ENCODE results near the gene ARPC5L. TPM values are rescaled to one million over a fixed set of nuclear protein-coding genes. Genes with fewer than 3 reads are reported as not detected.

Gene ARPC5L
- total and polyA plus RNA-seq, 7 experiments from 2014 or later, result 20.0 to 66.1 (median 36.3) TPM

GRCh38 chr9:124869466-124869985 lies 7.6 kb downstream of the ARPC5L start:
- no peaks in the 10 kb centered on the region for H3K9me3 ChIP-seq (ENCODE audit: control insufficient read depth in 2 of 3, low read length in 3 of 3)
- no peaks in the 10 kb centered on the region for H3K27me3 ChIP-seq (ENCODE audit: control insufficient read depth in 2 of 2, insufficient read depth in 2 of 2, low read length in 2 of 2)
- peaks cover 29 to 46% of the 10 kb centered on the region in 2 donors for H3K4me1 ChIP-seq (ENCODE audit: control insufficient read depth in 2 of 2, insufficient read depth in 2 of 2, low read length in 2 of 2)
- Mint-ChIP-seq H3K4me1 (peaks cover 20 to 54% (median 45%) of the 10 kb centered on the region in 7 donors), H3K36me3 (peaks cover 5 to 22% (median 13%) of the 10 kb centered on the region in 5 donors), H3K9me3 (peaks cover 0 to 4% (median 0%) of the 10 kb centered on the region in 11 donors), H3K4me3 (peak overlapping the region; percentile 87 to 96 (median 93)), H3K27ac (peak overlapping the region; percentile 83 to 97 (median 94)), H3K27me3 (no peaks in the 10 kb centered on the region)
- peak overlapping the region; percentile 87 for H3K27ac ChIP-seq (ENCODE audit: low read depth, low read length)
- peak overlapping the region; percentile 95 for H3K4me3 ChIP-seq (ENCODE audit: low read length)
- intact Hi-C loops (cut with micrococcal nuclease), result loop anchor here (1.0 to 10.0 kb wide), 10 partner anchors 8 to 1935 kb away; partner anchors contain the start of genes GOLGA1 (in 2 of the 2), HSPA5 (in 1 of the 2), NR6A1 (in 1 of the 2) and PPP6C (in 1 of the 2)
- ChIA-PET CTCF (interaction anchor here (0.5 to 1.2 kb wide), 2 partner anchors 14 to 16 kb away, joined by 3 read pairs; partner anchors contain the start of gene WDR38), POLR2A (interaction anchor here (0.9 to 2.4 kb wide), 6 partner anchors 8 to 392 kb away, joined by 3 to 12 read pairs (median 3); partner anchors contain the start of genes ARPC5L, GAPVD1, GOLGA1 and RPL35)
- H3K36me3 ChIP-seq (ENCODE audit: control insufficient read depth in 2 of 3, insufficient read depth in 3 of 3, low read length in 3 of 3), result peaks cover 0 to 36% (median 11%) of the 10 kb centered on the region in 3 experiments
- DNase-seq (peak in 7 of 9 donors; percentile 30 to 56 (median 39)), ATAC-seq (peak; percentile 15)

- intact Hi-C loops (cut with micrococcal nuclease), result loop anchor here (1.0 to 10.0 kb wide), 14 partner anchors 8 to 1935 kb away; partner anchors contain the start of genes GOLGA1 (in 2 of the 2), HSPA5 (in 2 of the 2), WDR38 (in 2 of the 2) and ARPC5L (in 1 of the 2)
- Histone ChIP-seq H3K27me3 (ENCODE audit: control insufficient read depth in 2 of 2, insufficient read depth in 2 of 2, low read length in 2 of 2) (no peaks in the 10 kb centered on the region), H3K36me3 (ENCODE audit: control insufficient read depth in 2 of 3, insufficient read depth in 3 of 3, low read length in 3 of 3) (peaks cover 4 to 41% (median 16%) of the 10 kb centered on the region in 3 experiments), H3K27ac (ENCODE audit: low read depth, low read length) (peak overlapping the region; percentile 87), H3K9me3 (ENCODE audit: control insufficient read depth in 2 of 3, low read length in 3 of 3) (no peaks in the 10 kb centered on the region), H3K4me1 (ENCODE audit: control insufficient read depth in 2 of 2, insufficient read depth in 2 of 2, low read length in 2 of 2) (peaks cover 29 to 51% of the 10 kb centered on the region in 2 donors), H3K4me3 (ENCODE audit: low read length) (peak overlapping the region; percentile 95)
- Mint-ChIP-seq H3K27me3 (no peaks in the 10 kb centered on the region), H3K36me3 (peaks cover 10 to 28% (median 16%) of the 10 kb centered on the region in 5 donors), H3K4me3 (peak overlapping the region; percentile 87 to 96 (median 93)), H3K9me3 (peaks cover 0 to 4% (median 0%) of the 10 kb centered on the region in 11 donors), H3K4me1 (peaks cover 26 to 58% (median 47%) of the 10 kb centered on the region in 7 donors), H3K27ac (peak overlapping the region; percentile 83 to 97 (median 94))
- DNase-seq (peak; percentile 43 to 86 (median 72)), ATAC-seq (peak; percentile 59)
- ChIA-PET CTCF (interaction anchor here (0.5 to 1.2 kb wide), 3 partner anchors 14 to 18 kb away, joined by 3 read pairs; partner anchors contain the start of gene WDR38), POLR2A (interaction anchor here (1.0 to 2.4 kb wide), 4 partner anchors 9 to 391 kb away, joined by 3 to 12 read pairs (median 4); partner anchors contain the start of genes ARPC5L, GAPVD1 and RPL35)
Observed at GRCh38 chr9:124869986-124870560, 8.1 kb downstream of the ARPC5L start.

- H3K27ac Mint-ChIP-seq, result peak overlapping the region in 8 of 9 donors; percentile 83 to 97 (median 93)
- intact Hi-C loops (cut with micrococcal nuclease), result loop anchor here in 1 of 2 donors (1.0 to 5.0 kb wide), 6 partner anchors 8 to 877 kb away; partner anchors contain the start of genes ARPC5L, HSPA5, PBX3 and SCAI
- Histone ChIP-seq H3K9me3 (ENCODE audit: control insufficient read depth in 2 of 3, low read length in 3 of 3) (no peaks in the 10 kb centered on the region), H3K4me3 (ENCODE audit: low read length) (peak overlapping the region; percentile 95), H3K36me3 (ENCODE audit: control insufficient read depth in 2 of 3, insufficient read depth in 3 of 3, low read length in 3 of 3) (peaks cover 11 to 48% (median 23%) of the 10 kb centered on the region in 3 experiments), H3K27me3 (ENCODE audit: control insufficient read depth in 2 of 2, insufficient read depth in 2 of 2, low read length in 2 of 2) (no peaks in the 10 kb centered on the region), H3K27ac (ENCODE audit: low read depth, low read length) (peak overlapping the region; percentile 87), H3K4me1 (ENCODE audit: control insufficient read depth in 2 of 2, insufficient read depth in 2 of 2, low read length in 2 of 2) (peaks cover 29 to 57% of the 10 kb centered on the region in 2 donors)
- peak overlapping the region; percentile 87 to 96 (median 93) for H3K4me3 Mint-ChIP-seq
- peak in 1 of 9 donors; percentile 36 for DNase-seq
- H3K27me3 Mint-ChIP-seq, result no peaks in the 10 kb centered on the region
- ATAC-seq, result no peak
- H3K36me3 Mint-ChIP-seq, result peaks cover 12 to 33% (median 16%) of the 10 kb centered on the region in 5 donors
- peaks cover 0 to 4% (median 0%) of the 10 kb centered on the region in 11 donors for H3K9me3 Mint-ChIP-seq
- POLR2A ChIA-PET, result interaction anchor here (1.0 kb wide), 1 partner anchor 10 kb away, joined by 4 read pairs; no protein-coding TSS in a partner anchor
- peaks cover 29 to 58% (median 49%) of the 10 kb centered on the region in 7 donors for H3K4me1 Mint-ChIP-seq
- CTCF ChIA-PET, result interaction anchor here (1.0 kb wide), 1 partner anchor 18 kb away, joined by 3 read pairs; no protein-coding TSS in a partner anchor
Observed at GRCh38 chr9:124870723-124871122, 8.8 kb downstream of the ARPC5L start.

GRCh38 chr9:124871156-124871561 lies 9.2 kb downstream of the ARPC5L start:
- POLR2A ChIA-PET, result interaction anchor here (0.7 to 1.2 kb wide), 2 partner anchors 100 to 104 kb away, joined by 4 read pairs; partner anchors contain the start of gene NR6A1
- no peaks in the 10 kb centered on the region for H3K27me3 ChIP-seq (ENCODE audit: control insufficient read depth in 2 of 2, insufficient read depth in 2 of 2, low read length in 2 of 2)
- peaks cover 29 to 57% of the 10 kb centered on the region in 2 donors for H3K4me1 ChIP-seq (ENCODE audit: control insufficient read depth in 2 of 2, insufficient read depth in 2 of 2, low read length in 2 of 2)
- ATAC-seq, result no peak
- H3K36me3 ChIP-seq (ENCODE audit: control insufficient read depth in 2 of 3, insufficient read depth in 3 of 3, low read length in 3 of 3), result peaks cover 14 to 52% (median 26%) of the 10 kb centered on the region in 3 experiments
- CTCF ChIA-PET, result no interaction called here
- H3K4me3 Mint-ChIP-seq, result peak overlapping the region; percentile 59 to 96 (median 93)
- peaks cover 29 to 58% (median 49%) of the 10 kb centered on the region in 7 donors for H3K4me1 Mint-ChIP-seq
- no peaks in the 10 kb centered on the region for H3K27me3 Mint-ChIP-seq
- no peaks in the 10 kb centered on the region for H3K9me3 ChIP-seq (ENCODE audit: control insufficient read depth in 2 of 3, low read length in 3 of 3)
- peak overlapping the region; percentile 12 for H3K27ac ChIP-seq (ENCODE audit: low read depth, low read length)
- peaks cover 0 to 3% (median 0%) of the 10 kb centered on the region in 11 donors for H3K9me3 Mint-ChIP-seq
- peaks cover 12 to 33% (median 16%) of the 10 kb centered on the region in 5 donors for H3K36me3 Mint-ChIP-seq
- peak overlapping the region; percentile 95 for H3K4me3 ChIP-seq (ENCODE audit: low read length)
- intact Hi-C loops (cut with micrococcal nuclease), result loop anchor here in 1 of 2 donors (2.0 to 5.0 kb wide), 2 partner anchors 24 to 876 kb away; partner anchors contain the start of gene PBX3
- peak overlapping the region in 4 of 9 donors; percentile 48 to 97 (median 94) for H3K27ac Mint-ChIP-seq
- no peak for DNase-seq

- H3K4me3 Mint-ChIP-seq, result no peak overlapping the region
- no peak for ATAC-seq
- intact Hi-C loops (cut with micrococcal nuclease), result loop anchor here in 1 of 2 donors (5.0 kb wide), 1 partner anchor 874 kb away; the partner anchor contains the start of gene PBX3
Observed at GRCh38 chr9:124873664-124874063, 11.7 kb downstream of the ARPC5L start.

GRCh38 chr9:124875501-124875900 lies 13.6 kb downstream of the ARPC5L start:
- no peak for ATAC-seq
- no peaks in the 10 kb centered on the region for H3K9me3 ChIP-seq (ENCODE audit: control insufficient read depth in 2 of 3, low read length in 3 of 3)
- DNase-seq, result peak in 1 of 9 donors; percentile 0
- H3K27me3 ChIP-seq (ENCODE audit: control insufficient read depth in 2 of 2, insufficient read depth in 2 of 2, low read length in 2 of 2), result no peaks in the 10 kb centered on the region
- Mint-ChIP-seq H3K9me3 (no peaks in the 10 kb centered on the region), H3K27ac (no peak overlapping the region), H3K36me3 (peaks cover 16 to 56% (median 24%) of the 10 kb centered on the region in 5 donors), H3K27me3 (no peaks in the 10 kb centered on the region), H3K4me3 (no peak overlapping the region), H3K4me1 (peaks cover 24 to 43% (median 36%) of the 10 kb centered on the region in 7 donors)
- intact Hi-C loops (cut with micrococcal nuclease), result no loop called here
- CTCF ChIA-PET, result no interaction called here
- POLR2A ChIA-PET, result no interaction called here
- H3K36me3 ChIP-seq (ENCODE audit: control insufficient read depth in 2 of 3, insufficient read depth in 3 of 3, low read length in 3 of 3), result peaks cover 30 to 87% (median 31%) of the 10 kb centered on the region in 3 experiments
- no peak overlapping the region for H3K27ac ChIP-seq (ENCODE audit: low read depth, low read length)
- H3K4me3 ChIP-seq (ENCODE audit: low read length), result no peak overlapping the region
- peaks cover 16 to 50% of the 10 kb centered on the region in 2 donors for H3K4me1 ChIP-seq (ENCODE audit: control insufficient read depth in 2 of 2, insufficient read depth in 2 of 2, low read length in 2 of 2)

More at GRCh38 chr9:124873664-124874063, 11.7 kb downstream of the ARPC5L start:
- no peak overlapping the region for H3K27ac ChIP-seq (ENCODE audit: low read depth, low read length)
- Mint-ChIP-seq H3K27ac (peak overlapping the region in 3 of 9 donors; percentile 42 to 68 (median 47)), H3K27me3 (no peaks in the 10 kb centered on the region), H3K9me3 (peaks cover 0 to 3% (median 0%) of the 10 kb centered on the region in 11 donors), H3K36me3 (peaks cover 16 to 48% (median 23%) of the 10 kb centered on the region in 5 donors), H3K4me1 (peaks cover 29 to 48% (median 39%) of the 10 kb centered on the region in 7 donors)
- no peaks in the 10 kb centered on the region for H3K27me3 ChIP-seq (ENCODE audit: control insufficient read depth in 2 of 2, insufficient read depth in 2 of 2, low read length in 2 of 2)
- POLR2A ChIA-PET, result no interaction called here
- H3K9me3 ChIP-seq (ENCODE audit: control insufficient read depth in 2 of 3, low read length in 3 of 3), result no peaks in the 10 kb centered on the region
- peaks cover 20 to 52% of the 10 kb centered on the region in 2 donors for H3K4me1 ChIP-seq (ENCODE audit: control insufficient read depth in 2 of 2, insufficient read depth in 2 of 2, low read length in 2 of 2)
- CTCF ChIA-PET, result no interaction called here
- DNase-seq, result peak in 1 of 9 donors; percentile 6
- H3K36me3 ChIP-seq (ENCODE audit: control insufficient read depth in 2 of 3, insufficient read depth in 3 of 3, low read length in 3 of 3), result peaks cover 23 to 76% (median 26%) of the 10 kb centered on the region in 3 experiments
- no peak overlapping the region for H3K4me3 ChIP-seq (ENCODE audit: low read length)
